ENCODE measurements around the gene TNS3.
"Not testable (repeated sequence)": the region's sequence is repeated elsewhere in the genome, so short reads cannot be mapped to it uniquely, and the experiment has no call there.

Gene TNS3

GRCh38 chr7:47604496-47604890, 22.6 kb upstream of the TNS3 start:
- no peak overlapping the region for H3K4me3 ChIP-seq (ENCODE audit: low read depth, low read length)
- DNase-seq (ENCODE audit: low read depth) = no peak

GRCh38 chr7:47603514-47604255, 21.8 kb upstream of the TNS3 start:
- H3K4me3 ChIP-seq (ENCODE audit: low read depth, low read length); DNase-seq (ENCODE audit: low read depth): not testable (repeated sequence)

- no peak overlapping the region for H3K4me3 ChIP-seq (ENCODE audit: low read depth, low read length)
- DNase-seq (ENCODE audit: low read depth) = no peak
Observed at GRCh38 chr7:47602272-47603004, 20.5 kb upstream of the TNS3 start.

- H3K4me3 ChIP-seq (ENCODE audit: low read depth, low read length) = no peak overlapping the region
- no peak for DNase-seq (ENCODE audit: low read depth)
Observed at GRCh38 chr7:47601881-47602249, 20.0 kb upstream of the TNS3 start.

GRCh38 chr7:47601119-47601880, 19.4 kb upstream of the TNS3 start:
- DNase-seq (ENCODE audit: low read depth) = peak; percentile 92
- no peak overlapping the region for H3K4me3 ChIP-seq (ENCODE audit: low read depth, low read length)

GRCh38 chr7:47600199-47601118, 18.5 kb upstream of the TNS3 start:
- DNase-seq (ENCODE audit: low read depth) = peak; percentile 47
- H3K4me3 ChIP-seq (ENCODE audit: low read depth, low read length) = no peak overlapping the region

GRCh38 chr7:47597379-47597778, 15.5 kb upstream of the TNS3 start:
- no peak for DNase-seq (ENCODE audit: low read depth)
- no peak overlapping the region for H3K4me3 ChIP-seq (ENCODE audit: low read depth, low read length)

GRCh38 chr7:47596502-47597202, 14.7 kb upstream of the TNS3 start:
- no peak for DNase-seq (ENCODE audit: low read depth)
- no peak overlapping the region for H3K4me3 ChIP-seq (ENCODE audit: low read depth, low read length)

GRCh38 chr7:47594406-47594805, 12.5 kb upstream of the TNS3 start:
- H3K4me3 ChIP-seq (ENCODE audit: low read depth, low read length) = no peak overlapping the region
- no peak for DNase-seq (ENCODE audit: low read depth)

GRCh38 chr7:47591655-47592572, 10.0 kb upstream of the TNS3 start:
- H3K4me3 ChIP-seq (ENCODE audit: low read depth, low read length) = no peak overlapping the region
- no peak for DNase-seq (ENCODE audit: low read depth)

- DNase-seq (ENCODE audit: low read depth) = no peak
- H3K4me3 ChIP-seq (ENCODE audit: low read depth, low read length) = no peak overlapping the region
Observed at GRCh38 chr7:47591089-47591654, 9.3 kb upstream of the TNS3 start.

GRCh38 chr7:47590215-47590614, 8.3 kb upstream of the TNS3 start:
- DNase-seq (ENCODE audit: low read depth) = not testable (repeated sequence)

GRCh38 chr7:47588704-47589225, 6.9 kb upstream of the TNS3 start:
- H3K4me3 ChIP-seq (ENCODE audit: low read depth, low read length) = no peak overlapping the region

More at GRCh38 chr7:47590215-47590614, 8.3 kb upstream of the TNS3 start:
- not testable (repeated sequence) for H3K4me3 ChIP-seq (ENCODE audit: low read depth, low read length)

GRCh38 chr7:47587976-47588375, 6.1 kb upstream of the TNS3 start:
- H3K4me3 ChIP-seq (ENCODE audit: low read depth, low read length) = no peak overlapping the region
- no peak for DNase-seq (ENCODE audit: low read depth)

More at GRCh38 chr7:47588704-47589225, 6.9 kb upstream of the TNS3 start:
- DNase-seq (ENCODE audit: low read depth) = no peak

- DNase-seq (ENCODE audit: low read depth) = no peak
- no peak overlapping the region for H3K4me3 ChIP-seq (ENCODE audit: low read depth, low read length)
Observed at GRCh38 chr7:47587351-47587750, 5.4 kb upstream of the TNS3 start.

- no peak for DNase-seq (ENCODE audit: low read depth)
- no peak overlapping the region for H3K4me3 ChIP-seq (ENCODE audit: low read depth, low read length)
Observed at GRCh38 chr7:47586925-47587324, 5.0 kb upstream of the TNS3 start.

- not testable (repeated sequence) for DNase-seq (ENCODE audit: low read depth); H3K4me3 ChIP-seq (ENCODE audit: low read depth, low read length)
Observed at GRCh38 chr7:47586161-47586670, 4.3 kb upstream of the TNS3 start.
